NT2/D1 (cell line): ENCODE data around the gene BCAP29.

Experiments used
- SUZ12 ChIP-seq: IDR thresholded peaks from 2 replicates; pipeline ENCODE4 v1.6.1; 2011; ENCODE audit not compliant: insufficient read length, insufficient read depth; ENCODE audit errors: extremely low read depth
- YY1 ChIP-seq: IDR thresholded peaks from 2 replicates; pipeline ENCODE4 v1.6.1; 2011; ENCODE audit not compliant: insufficient read length, insufficient read depth
- ZNF274 ChIP-seq: IDR thresholded peaks from 2 replicates; pipeline ENCODE4 v1.6.1; 2011; ENCODE audit warnings: mild to moderate bottlenecking, low read depth, low read length

GRCh38 chr7:107588529-107589130 lies 8.6 kb downstream of the BCAP29 start:
- TF ChIP-seq ZNF274 (no peak), SUZ12 (no peak), YY1 (no peak)
